ENCODE measurements around the gene ARPC2. TPM values are rescaled to one million over a fixed set of nuclear protein-coding genes. Genes with fewer than 3 reads are reported as not detected.

The ARPC2 gene
- total and polyA plus RNA-seq, 2 of the 13 experiments (the other 11 are each of a cell fraction or from before 2014, with no cell fraction given), result 168 to 303 TPM

- TF ChIP-seq CREM (IDR thresholded peaks at IDR 0.05) (no peak), CREM (CRISPR knock-in tag; IDR thresholded peaks at IDR 0.05) (no peak), ZNF20 (CRISPR knock-in tag; IDR thresholded peaks at IDR 0.05) (no peak), ZNF468 (CRISPR knock-in tag; IDR thresholded peaks at IDR 0.05) (peak; percentile 51; the same call in 1 of the 2 replicates), SRSF4 (IDR thresholded peaks at IDR 0.05; ENCODE audit: low read depth, low read length, poor library complexity, severe bottlenecking) (peak; percentile 55), ZNF234 (CRISPR knock-in tag; conservative IDR thresholded peaks at IDR 0.05) (no peak), ARID2 (CRISPR knock-in tag; IDR thresholded peaks at IDR 0.05; ENCODE audit: borderline replicate concordance) (peak; percentile 79; the same call in 1 of the 2 replicates), ZSCAN21 (CRISPR knock-in tag; IDR thresholded peaks at IDR 0.05; ENCODE audit: borderline replicate concordance) (no peak), ZNF451 (CRISPR knock-in tag; IDR thresholded peaks at IDR 0.05) (no peak), ZNF205 (CRISPR knock-in tag; IDR thresholded peaks at IDR 0.05) (peak; percentile 71; the same call in 1 of the 2 replicates), NFATC3 (CRISPR knock-in tag; IDR thresholded peaks at IDR 0.05) (no peak), ZNF772 (CRISPR knock-in tag; IDR thresholded peaks at IDR 0.05) (peak; percentile 36; the same call in 1 of the 2 replicates), ZMAT3 (CRISPR knock-in tag; conservative IDR thresholded peaks at IDR 0.05) (peak; percentile 92), ZNF274 (CRISPR knock-in tag; IDR thresholded peaks at IDR 0.05) (no peak; the same call in 1 of the 2 replicates), KDM4B (CRISPR knock-in tag; IDR thresholded peaks at IDR 0.05) (no peak), ZNF574 (CRISPR knock-in tag; IDR thresholded peaks at IDR 0.05) (peak; percentile 74), RXRB (CRISPR knock-in tag; IDR thresholded peaks at IDR 0.05; ENCODE audit: borderline replicate concordance) (no peak), ZKSCAN8 (CRISPR knock-in tag; IDR thresholded peaks at IDR 0.05; ENCODE audit: borderline replicate concordance) (no peak), SRF (IDR thresholded peaks at IDR 0.05; ENCODE audit: low read depth, low read length) (no peak), ZNF3 (CRISPR knock-in tag; IDR thresholded peaks at IDR 0.05) (no peak)
- TF ChIP-seq, protein P1, sequence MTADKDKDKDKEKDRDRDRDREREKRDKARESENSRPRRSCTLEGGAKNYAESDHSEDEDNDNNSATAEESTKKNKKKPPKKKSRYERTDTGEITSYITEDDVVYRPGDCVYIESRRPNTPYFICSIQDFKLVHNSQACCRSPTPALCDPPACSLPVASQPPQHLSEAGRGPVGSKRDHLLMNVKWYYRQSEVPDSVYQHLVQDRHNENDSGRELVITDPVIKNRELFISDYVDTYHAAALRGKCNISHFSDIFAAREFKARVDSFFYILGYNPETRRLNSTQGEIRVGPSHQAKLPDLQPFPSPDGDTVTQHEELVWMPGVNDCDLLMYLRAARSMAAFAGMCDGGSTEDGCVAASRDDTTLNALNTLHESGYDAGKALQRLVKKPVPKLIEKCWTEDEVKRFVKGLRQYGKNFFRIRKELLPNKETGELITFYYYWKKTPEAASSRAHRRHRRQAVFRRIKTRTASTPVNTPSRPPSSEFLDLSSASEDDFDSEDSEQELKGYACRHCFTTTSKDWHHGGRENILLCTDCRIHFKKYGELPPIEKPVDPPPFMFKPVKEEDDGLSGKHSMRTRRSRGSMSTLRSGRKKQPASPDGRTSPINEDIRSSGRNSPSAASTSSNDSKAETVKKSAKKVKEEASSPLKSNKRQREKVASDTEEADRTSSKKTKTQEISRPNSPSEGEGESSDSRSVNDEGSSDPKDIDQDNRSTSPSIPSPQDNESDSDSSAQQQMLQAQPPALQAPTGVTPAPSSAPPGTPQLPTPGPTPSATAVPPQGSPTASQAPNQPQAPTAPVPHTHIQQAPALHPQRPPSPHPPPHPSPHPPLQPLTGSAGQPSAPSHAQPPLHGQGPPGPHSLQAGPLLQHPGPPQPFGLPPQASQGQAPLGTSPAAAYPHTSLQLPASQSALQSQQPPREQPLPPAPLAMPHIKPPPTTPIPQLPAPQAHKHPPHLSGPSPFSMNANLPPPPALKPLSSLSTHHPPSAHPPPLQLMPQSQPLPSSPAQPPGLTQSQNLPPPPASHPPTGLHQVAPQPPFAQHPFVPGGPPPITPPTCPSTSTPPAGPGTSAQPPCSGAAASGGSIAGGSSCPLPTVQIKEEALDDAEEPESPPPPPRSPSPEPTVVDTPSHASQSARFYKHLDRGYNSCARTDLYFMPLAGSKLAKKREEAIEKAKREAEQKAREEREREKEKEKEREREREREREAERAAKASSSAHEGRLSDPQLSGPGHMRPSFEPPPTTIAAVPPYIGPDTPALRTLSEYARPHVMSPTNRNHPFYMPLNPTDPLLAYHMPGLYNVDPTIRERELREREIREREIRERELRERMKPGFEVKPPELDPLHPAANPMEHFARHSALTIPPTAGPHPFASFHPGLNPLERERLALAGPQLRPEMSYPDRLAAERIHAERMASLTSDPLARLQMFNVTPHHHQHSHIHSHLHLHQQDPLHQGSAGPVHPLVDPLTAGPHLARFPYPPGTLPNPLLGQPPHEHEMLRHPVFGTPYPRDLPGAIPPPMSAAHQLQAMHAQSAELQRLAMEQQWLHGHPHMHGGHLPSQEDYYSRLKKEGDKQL (CRISPR knock-in tag; IDR thresholded peaks at IDR 0.05; ENCODE audit: low read depth), result peak; percentile 50; the same call in 1 of the 2 replicates
Measured at GRCh38 chr2:218292048-218293014, 75.3 kb downstream of the ARPC2 start, which contains the start of gene TMBIM1 (continued).
